HEK293 (cell line): ENCODE measurements around the gene RASAL2.

ENCODE experiments used
- CTCF ChIA-PET: fragments of 350-600 bp; formaldehyde crosslinking; extraction: SDS; loops from one replicate; lab custom pipeline; 2021; ENCODE audit warnings: antibody characterized with exemption; lab: Yijun Ruan, JAX
- POLR2A ChIA-PET: fragments of 300-600 bp; formaldehyde crosslinking; extraction: SDS; loops from one replicate; lab custom pipeline; 2020; ENCODE audit warnings: antibody characterized with exemption, inconsistent platforms; lab: Yijun Ruan, JAX
- H3K27ac ChIP-seq: fragments of 200-500 bp; sonication (Bioruptor generic); 2 replicates; pipeline ENCODE4 v1.5.1; 2014; ENCODE audit warnings: low read depth, low read length, control low read depth, inconsistent platforms; ENCODE audit errors: extremely low read depth
- H3K36me3 ChIP-seq, 2 experiments: fragments of 200-500 bp in 1 of 2; sonication (Bioruptor generic) in 1 of 2; 1 replicate in 1 of 2; 2 replicates in 1 of 2; pipeline ENCODE4 v1.5.1; 2014 to 2017; ENCODE audit warnings: inconsistent platforms in 2 of 2, low read length in 2 of 2; ENCODE audit not compliant: control insufficient read depth in 2 of 2, insufficient read depth in 1 of 2
- H3K4me1 ChIP-seq: fragments of 200-500 bp; sonication (Bioruptor generic); 2 replicates; pipeline ENCODE4 v1.5.1; 2014; ENCODE audit warnings: mild to moderate bottlenecking, low read length, inconsistent platforms; ENCODE audit not compliant: control insufficient read depth, insufficient read depth
- H3K4me3 ChIP-seq: 2 replicates; pipeline ENCODE4 v1.5.1; 2011; ENCODE audit warnings: low read depth, mild to moderate bottlenecking, control low read depth, low read length, moderate library complexity
- H3K9me3 ChIP-seq: fragments of 200-500 bp; sonication (Bioruptor generic); 2 replicates; pipeline ENCODE4 v1.5.1; 2014; ENCODE audit warnings: low read depth, low read length, inconsistent platforms; ENCODE audit not compliant: control insufficient read depth, insufficient read depth
- BCL11B ChIP-seq: fragments of 450-650 bp; formaldehyde crosslinking; IDR thresholded peaks from 2 replicates; pipeline ENCODE4 v1.5.1; 2016; ENCODE audit warnings: low read depth, missing biosample characterization, missing genetic modification characterization
- HIC1 ChIP-seq: fragments of 450-650 bp; formaldehyde crosslinking; IDR thresholded peaks from 2 replicates; pipeline ENCODE4 v1.5.1; 2016; ENCODE audit warnings: missing biosample characterization, missing genetic modification characterization
- SCRT1 ChIP-seq: fragments of 450-650 bp; formaldehyde crosslinking; IDR thresholded peaks from 2 replicates; pipeline ENCODE4 v1.5.1; 2016; ENCODE audit warnings: missing biosample characterization, missing genetic modification characterization, borderline replicate concordance
- SP3 ChIP-seq: fragments of 450-650 bp; formaldehyde crosslinking; IDR thresholded peaks from 2 replicates; pipeline ENCODE4 v1.5.1; 2016; ENCODE audit warnings: missing biosample characterization, missing genetic modification characterization
- WT1 ChIP-seq: fragments of 450-650 bp; formaldehyde crosslinking; IDR thresholded peaks from 2 replicates; pipeline ENCODE4 v1.5.1; 2016; ENCODE audit warnings: missing biosample characterization, missing genetic modification characterization
- ZBTB1 ChIP-seq: fragments of 450-650 bp; formaldehyde crosslinking; IDR thresholded peaks from 2 replicates; pipeline ENCODE4 v1.5.1; 2016; ENCODE audit warnings: missing biosample characterization, missing genetic modification characterization
- ZNF132 ChIP-seq: fragments of 450-650 bp; formaldehyde crosslinking; IDR thresholded peaks from 2 replicates; pipeline ENCODE4 v1.5.1; 2017; ENCODE audit warnings: missing biosample characterization, missing genetic modification characterization, borderline replicate concordance
- ZNF157 ChIP-seq: fragments of 450-650 bp; formaldehyde crosslinking; IDR thresholded peaks from 2 replicates; pipeline ENCODE4 v1.5.1; 2016; ENCODE audit warnings: missing biosample characterization, missing genetic modification characterization
- ZNF174 ChIP-seq: fragments of 450-650 bp; formaldehyde crosslinking; IDR thresholded peaks from 2 replicates; pipeline ENCODE4 v1.5.0; 2017; ENCODE audit warnings: missing biosample characterization, mild to moderate bottlenecking, missing genetic modification characterization
- ZNF311 ChIP-seq: fragments of 450-650 bp; formaldehyde crosslinking; IDR thresholded peaks from 2 replicates; pipeline ENCODE4 v1.5.1; 2017; ENCODE audit warnings: missing biosample characterization, missing genetic modification characterization, borderline replicate concordance
- ZNF341 ChIP-seq: fragments of 450-650 bp; formaldehyde crosslinking; IDR thresholded peaks from 2 replicates; pipeline ENCODE4; 2016; ENCODE audit warnings: low read depth, missing biosample characterization, missing genetic modification characterization
- ZNF549 ChIP-seq: fragments of 450-650 bp; IDR thresholded peaks from 2 replicates; pipeline ENCODE4 v1.5.1; 2018; ENCODE audit warnings: missing biosample characterization, missing genetic modification characterization, mild to moderate bottlenecking, inconsistent platforms, moderate library complexity
- ZNF560 ChIP-seq: fragments of 450-650 bp; formaldehyde crosslinking; IDR thresholded peaks from 2 replicates; pipeline ENCODE4 v1.5.1; 2017; ENCODE audit warnings: missing biosample characterization, missing genetic modification characterization, borderline replicate concordance
- ZNF704 ChIP-seq: fragments of 450-650 bp; formaldehyde crosslinking; IDR thresholded peaks from 2 replicates; pipeline ENCODE4 v1.5.1; 2016; ENCODE audit warnings: missing biosample characterization, missing genetic modification characterization
- ZNF791 ChIP-seq: fragments of 450-650 bp; formaldehyde crosslinking; IDR thresholded peaks from 2 replicates; pipeline ENCODE4 v1.5.1; 2016; ENCODE audit warnings: missing biosample characterization, missing genetic modification characterization
- TF ChIP-seq, protein P1 (sequence below): fragments of 450-650 bp; formaldehyde crosslinking; IDR thresholded peaks from 2 replicates; pipeline ENCODE4 v1.5.1; 2016; ENCODE audit warnings: missing biosample characterization, missing genetic modification characterization, borderline replicate concordance
- TF ChIP-seq, protein P2 (sequence below): fragments of 450-650 bp; formaldehyde crosslinking; IDR thresholded peaks from 2 replicates; pipeline ENCODE4 v1.5.1; 2016; ENCODE audit warnings: missing biosample characterization, missing genetic modification characterization
- TF ChIP-seq, protein P3 (sequence below): fragments of 450-650 bp; IDR thresholded peaks from 2 replicates; pipeline ENCODE4 v1.5.1; 2018; ENCODE audit warnings: missing biosample characterization, missing genetic modification characterization

The RASAL2 gene

DNA sequence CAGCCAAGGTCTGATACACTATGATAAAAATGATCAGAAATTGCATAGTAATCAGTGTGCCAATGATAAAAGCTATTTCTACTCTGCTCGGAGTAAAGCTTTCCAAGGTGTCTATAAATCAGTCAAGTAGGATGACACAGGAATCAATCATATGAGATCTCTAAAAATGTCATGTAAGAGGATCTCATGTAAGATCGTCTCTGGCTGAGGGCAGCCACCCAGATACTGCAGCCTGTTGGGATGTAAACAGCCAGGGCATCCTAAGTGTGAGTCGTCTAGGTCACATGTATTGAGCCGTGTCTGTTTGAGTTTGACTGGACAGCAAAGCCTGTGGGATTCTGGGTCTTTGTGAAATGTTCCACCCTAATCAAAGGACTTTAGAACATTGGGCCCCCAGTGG, 416.3 kb downstream of the RASAL2 start:
- POLR2A ChIA-PET = no interaction called here

More for the DNA sequence above, 416.3 kb downstream of the RASAL2 start:
- Histone ChIP-seq H3K27ac (no peak overlapping the region), H3K4me1 (no peaks in the 10 kb centered on the region), H3K9me3 (no peaks in the 10 kb centered on the region), H3K36me3 (no peaks in the 10 kb centered on the region), H3K4me3 (no peak overlapping the region)
- CTCF ChIA-PET = interaction anchor here (6.2 kb wide), 1 partner anchor 9 kb away, joined by 52 read pairs; no protein-coding TSS in a partner anchor
- TF ChIP-seq, protein P1, sequence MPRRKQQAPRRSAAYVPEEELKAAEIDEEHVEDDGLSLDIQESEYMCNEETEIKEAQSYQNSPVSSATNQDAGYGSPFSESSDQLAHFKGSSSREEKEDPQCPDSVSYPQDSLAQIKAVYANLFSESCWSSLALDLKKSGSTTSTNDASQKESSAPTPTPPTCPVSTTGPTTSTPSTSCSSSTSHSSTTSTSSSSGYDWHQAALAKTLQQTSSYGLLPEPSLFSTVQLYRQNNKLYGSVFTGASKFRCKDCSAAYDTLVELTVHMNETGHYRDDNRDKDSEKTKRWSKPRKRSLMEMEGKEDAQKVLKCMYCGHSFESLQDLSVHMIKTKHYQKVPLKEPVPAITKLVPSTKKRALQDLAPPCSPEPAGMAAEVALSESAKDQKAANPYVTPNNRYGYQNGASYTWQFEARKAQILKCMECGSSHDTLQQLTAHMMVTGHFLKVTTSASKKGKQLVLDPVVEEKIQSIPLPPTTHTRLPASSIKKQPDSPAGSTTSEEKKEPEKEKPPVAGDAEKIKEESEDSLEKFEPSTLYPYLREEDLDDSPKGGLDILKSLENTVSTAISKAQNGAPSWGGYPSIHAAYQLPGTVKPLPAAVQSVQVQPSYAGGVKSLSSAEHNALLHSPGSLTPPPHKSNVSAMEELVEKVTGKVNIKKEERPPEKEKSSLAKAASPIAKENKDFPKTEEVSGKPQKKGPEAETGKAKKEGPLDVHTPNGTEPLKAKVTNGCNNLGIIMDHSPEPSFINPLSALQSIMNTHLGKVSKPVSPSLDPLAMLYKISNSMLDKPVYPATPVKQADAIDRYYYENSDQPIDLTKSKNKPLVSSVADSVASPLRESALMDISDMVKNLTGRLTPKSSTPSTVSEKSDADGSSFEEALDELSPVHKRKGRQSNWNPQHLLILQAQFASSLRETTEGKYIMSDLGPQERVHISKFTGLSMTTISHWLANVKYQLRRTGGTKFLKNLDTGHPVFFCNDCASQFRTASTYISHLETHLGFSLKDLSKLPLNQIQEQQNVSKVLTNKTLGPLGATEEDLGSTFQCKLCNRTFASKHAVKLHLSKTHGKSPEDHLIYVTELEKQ (tag by site-specific recombination) = no peak
- TF ChIP-seq ZNF549 (tag by site-specific recombination) (no peak), ZNF560 (tag by site-specific recombination) (no peak), ZNF704 (tag by site-specific recombination) (no peak), BCL11B (tag by site-specific recombination) (no peak), SCRT1 (tag by site-specific recombination) (no peak), ZNF311 (tag by site-specific recombination) (no peak), ZNF341 (tag by site-specific recombination) (no peak), HIC1 (tag by site-specific recombination) (no peak), ZBTB1 (no peak), ZNF174 (tag by site-specific recombination) (no peak), ZNF132 (tag by site-specific recombination) (no peak), ZNF157 (tag by site-specific recombination) (no peak), ZNF791 (tag by site-specific recombination) (no peak), SP3 (tag by site-specific recombination) (no peak), WT1 (tag by site-specific recombination) (no peak)
- TF ChIP-seq, protein P2, sequence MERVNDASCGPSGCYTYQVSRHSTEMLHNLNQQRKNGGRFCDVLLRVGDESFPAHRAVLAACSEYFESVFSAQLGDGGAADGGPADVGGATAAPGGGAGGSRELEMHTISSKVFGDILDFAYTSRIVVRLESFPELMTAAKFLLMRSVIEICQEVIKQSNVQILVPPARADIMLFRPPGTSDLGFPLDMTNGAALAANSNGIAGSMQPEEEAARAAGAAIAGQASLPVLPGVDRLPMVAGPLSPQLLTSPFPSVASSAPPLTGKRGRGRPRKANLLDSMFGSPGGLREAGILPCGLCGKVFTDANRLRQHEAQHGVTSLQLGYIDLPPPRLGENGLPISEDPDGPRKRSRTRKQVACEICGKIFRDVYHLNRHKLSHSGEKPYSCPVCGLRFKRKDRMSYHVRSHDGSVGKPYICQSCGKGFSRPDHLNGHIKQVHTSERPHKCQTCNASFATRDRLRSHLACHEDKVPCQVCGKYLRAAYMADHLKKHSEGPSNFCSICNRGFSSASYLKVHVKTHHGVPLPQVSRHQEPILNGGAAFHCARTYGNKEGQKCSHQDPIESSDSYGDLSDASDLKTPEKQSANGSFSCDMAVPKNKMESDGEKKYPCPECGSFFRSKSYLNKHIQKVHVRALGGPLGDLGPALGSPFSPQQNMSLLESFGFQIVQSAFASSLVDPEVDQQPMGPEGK (tag by site-specific recombination) = no peak
- TF ChIP-seq, protein P3, sequence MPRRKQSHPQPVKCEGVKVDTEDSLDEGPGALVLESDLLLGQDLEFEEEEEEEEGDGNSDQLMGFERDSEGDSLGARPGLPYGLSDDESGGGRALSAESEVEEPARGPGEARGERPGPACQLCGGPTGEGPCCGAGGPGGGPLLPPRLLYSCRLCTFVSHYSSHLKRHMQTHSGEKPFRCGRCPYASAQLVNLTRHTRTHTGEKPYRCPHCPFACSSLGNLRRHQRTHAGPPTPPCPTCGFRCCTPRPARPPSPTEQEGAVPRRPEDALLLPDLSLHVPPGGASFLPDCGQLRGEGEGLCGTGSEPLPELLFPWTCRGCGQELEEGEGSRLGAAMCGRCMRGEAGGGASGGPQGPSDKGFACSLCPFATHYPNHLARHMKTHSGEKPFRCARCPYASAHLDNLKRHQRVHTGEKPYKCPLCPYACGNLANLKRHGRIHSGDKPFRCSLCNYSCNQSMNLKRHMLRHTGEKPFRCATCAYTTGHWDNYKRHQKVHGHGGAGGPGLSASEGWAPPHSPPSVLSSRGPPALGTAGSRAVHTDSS (tag by site-specific recombination) = no peak
